K562 (cell line): Measurements from ENCODE around the gene NUP62CL. TPM values are rescaled to one million over a fixed set of nuclear protein-coding genes. Genes with fewer than 3 reads are reported as not detected.

Experiments used
- ATAC-seq: fragments of 200-7000 bp; cut with Tn5 transposase; 3 replicates; pipeline ENCODE4 v1.9.1; 2020; ENCODE audit warnings: moderate library complexity
- BruUV-seq: library from RNA; stranded (reverse); fragments of 400-500 nt; replicated peaks from 2 replicates; lab custom pipeline; 2021; lab: Mats Ljungman, UMichigan
- CTCF ChIA-PET: fragments of 300-600 bp; formaldehyde crosslinking; extraction: SDS; loops from one replicate; lab custom pipeline; 2021; ENCODE audit warnings: low intra/inter-chr PET ratio; lab: Yijun Ruan, JAX
- POLR2A ChIA-PET: fragments of 300-600, 350-650 bp; sonication (Branson Sonifier 250); formaldehyde crosslinking; extraction: SDS; loops from one replicate; lab custom pipeline; 2021; ENCODE audit warnings: antibody characterized with exemption, inconsistent platforms; lab: Yijun Ruan, JAX
- DNase-seq, 4 experiments: peaks; one replicate each; pipeline versions ENCODE4 v3.0.0 to v3.0.0-alpha.2; 2011 to 2018; ENCODE audit warnings: low spot score in 3 of 4, mixed read lengths in 3 of 4; ENCODE audit errors: extremely low read depth in 1 of 4
- FAIRE-seq: peaks from 2 replicates; lab custom pipeline; 2011; peaks lifted over from hg19 to GRCh38; lab: Jason Lieb, UNC
- H2AFZ ChIP-seq: 2 replicates; pipeline ENCODE4 v1.6.0; 2011; ENCODE audit warnings: low read depth, low read length, control low read depth, inconsistent platforms
- H3K27ac ChIP-seq: fragments of 200-600 bp; 3 replicates; pipeline ENCODE4 v1.8.0; 2011; ENCODE audit warnings: low read depth, mild to moderate bottlenecking, control low read depth, inconsistent platforms, low read length, moderate library complexity, mixed read lengths; ENCODE audit errors: extremely low read depth
- H3K27me3 ChIP-seq, 2 experiments: fragments of 300-600 bp in 1 of 2; 2 replicates in 1 of 2; 3 replicates in 1 of 2; pipeline versions ENCODE4 v1.6.0 to v1.8.0; 2011; ENCODE audit warnings: inconsistent platforms in 2 of 2, low read length in 2 of 2, mild to moderate bottlenecking in 1 of 2, mixed read lengths in 1 of 2, moderate library complexity in 1 of 2; ENCODE audit not compliant: control insufficient read depth in 2 of 2, insufficient read depth in 2 of 2
- H3K36me3 ChIP-seq: fragments of 300-600 bp; 3 replicates; pipeline ENCODE4 v1.8.0; 2011; ENCODE audit warnings: mild to moderate bottlenecking, low read length, inconsistent platforms; ENCODE audit not compliant: control insufficient read depth, insufficient read depth
- H3K4me1 ChIP-seq, 2 experiments: fragments of 200-600 bp in 1 of 2; replicated peaks in 1 of 2; 2 replicates in 1 of 2; 3 replicates in 1 of 2; pipeline versions ENCODE4 v1.5.1 to v1.8.0; 2011; ENCODE audit warnings: inconsistent platforms in 2 of 2, low read length in 2 of 2, mild to moderate bottlenecking in 1 of 2, mixed read lengths in 1 of 2, moderate library complexity in 1 of 2; ENCODE audit not compliant: control insufficient read depth in 2 of 2, insufficient read depth in 2 of 2
- H3K4me2 ChIP-seq: 2 replicates; pipeline ENCODE4 v1.6.1; 2011; ENCODE audit warnings: low read length, control low read depth, inconsistent platforms, mixed read lengths; ENCODE audit not compliant: insufficient read depth
- H3K4me3 ChIP-seq: fragments of 200-600 bp; sonication (generic), shearing (Covaris generic); 2 replicates; pipeline ENCODE4 v1.5.1; 2016; ENCODE audit warnings: control low read depth, inconsistent platforms
- H3K79me2 ChIP-seq: fragments of 200-600 bp; 3 replicates; pipeline ENCODE4 v1.8.0; 2011; ENCODE audit warnings: low read length, inconsistent platforms; ENCODE audit not compliant: control insufficient read depth, insufficient read depth
- H3K9ac ChIP-seq, 2 experiments: 2 replicates each; pipeline versions ENCODE4 v1.6.0 to v1.6.1; 2011; ENCODE audit warnings: low read depth in 2 of 2, low read length in 2 of 2, control low read depth in 1 of 2, inconsistent platforms in 1 of 2, mild to moderate bottlenecking in 1 of 2, mixed read lengths in 1 of 2; ENCODE audit not compliant: insufficient read depth in 1 of 2
- H3K9me1 ChIP-seq: one replicate; pipeline ENCODE4 v1.6.0; 2011; ENCODE audit warnings: inconsistent platforms, mild to moderate bottlenecking, low read length, moderate library complexity; ENCODE audit not compliant: control insufficient read depth, insufficient read depth
- H3K9me3 ChIP-seq: replicated peaks from 2 replicates; pipeline ENCODE4 v1.5.1; 2011; ENCODE audit warnings: low read depth, low read length, inconsistent platforms; ENCODE audit not compliant: control insufficient read depth, insufficient read depth
- H4K20me1 ChIP-seq: replicated peaks from 2 replicates; pipeline ENCODE4 v1.6.1; 2011; ENCODE audit warnings: low read length, inconsistent platforms, mixed read lengths; ENCODE audit not compliant: control insufficient read depth, insufficient read depth
- ETS2 ChIP-seq: IDR thresholded peaks from 2 replicates; pipeline ENCODE4 v1.6.1; 2016; ENCODE audit warnings: borderline replicate concordance, missing genetic modification characterization, mild to moderate bottlenecking, moderate library complexity, missing compliant biosample characterization; ENCODE audit not compliant: poor library complexity, severe bottlenecking
- GTF3C2 ChIP-seq: IDR thresholded peaks from 3 replicates; pipeline ENCODE4 v1.6.1; 2011; ENCODE audit warnings: borderline replicate concordance, mild to moderate bottlenecking, moderate library complexity; ENCODE audit not compliant: insufficient read length; ENCODE audit errors: extremely low read depth
- HDAC6 ChIP-seq: IDR thresholded peaks from 2 replicates; pipeline ENCODE4 v1.6.1; 2012; ENCODE audit warnings: low read depth, mild to moderate bottlenecking, control low read depth, inconsistent platforms, low read length, moderate library complexity
- MLX ChIP-seq, 2 experiments: fragments of 450-650 bp in 1 of 2; sonication (generic) in 1 of 2; formaldehyde crosslinking; conservative IDR thresholded peaks; 2 replicates each; pipeline versions ENCODE4 v1.4.0 to v1.8.1; 2020 to 2022; ENCODE audit warnings: mild to moderate bottlenecking in 1 of 2, missing genetic modification reagents in 1 of 2
- ZHX1 ChIP-seq: fragments of 150-350 bp; conservative IDR thresholded peaks from 2 replicates; pipeline ENCODE4 v1.6.1; 2014; ENCODE audit warnings: low read length
- ZNF592 ChIP-seq: fragments of 450-650 bp; IDR thresholded peaks from 2 replicates; pipeline ENCODE4 v1.6.1; 2017; ENCODE audit warnings: antibody characterized with exemption, mild to moderate bottlenecking
- ZNF785 ChIP-seq: fragments of 250-450 bp; sonication (Bioruptor Pico); IDR thresholded peaks from 2 replicates; pipeline ENCODE4 v1.4.0; 2020; ENCODE audit warnings: mild to moderate bottlenecking
- WGBS: fragments of 100-300 bp; shearing (Covaris generic); methylation state at CpG from one replicate; pipeline ENCODE4 v1.1.6; 2016; ENCODE audit warnings: low coverage, mixed read lengths; ENCODE audit not compliant: insufficient coverage; ENCODE audit errors: missing lambda C conversion rate; 5-methylcytosine and 5-hydroxymethylcytosine counted together
- in situ Hi-C: fragments of 300-500 bp; cut with MboI; formaldehyde crosslinking; loops from 4 replicates; pipeline ENCODE4 v1.15.0; 2018; ENCODE audit warnings: inconsistent platforms, mixed read lengths
- intact Hi-C: fragments of 100-400 bp; cut with micrococcal nuclease; formaldehyde crosslinking; loops from 2 replicates; pipeline ENCODE4 v1.14.2; 2022
- polyA plus RNA-seq, 8 experiments: library from polyadenylated mRNA; depleted of rRNA in 4 of 8; stranded (reverse) in 5 of 8; unstranded in 3 of 8; fragments of >200 nt; fragmentation: Nextera tagmentation in 2 of 8; fragmentation: Illumina TruSeq in 1 of 8; extraction: Ambion mirVana in 2 of 8; extraction: Trizol in 1 of 8; gene quantifications; 2 replicates each; pipeline versions ENCODE4 v1.2.1 to v1.2.3, GENCODE V29; 2011 to 2014; ENCODE audit warnings: inconsistent platforms in 1 of 8, missing spikeins in 1 of 8
- total RNA-seq, 7 experiments: library from RNA; depleted of rRNA in 6 of 7; stranded (reverse); fragments of >200 nt in 6 of 7; fragmentation: Illumina TruSeq in 2 of 7; extraction: Trizol in 2 of 7; gene quantifications; 2 replicates each; pipeline versions ENCODE4 v1.2.1 to v1.2.3, GENCODE V29; 2011 to 2021; ENCODE audit warnings: low replicate concordance in 1 of 7

The NUP62CL gene
- total and polyA plus RNA-seq, 9 of the 15 experiments (the other 6 are each of a cell fraction or from before 2014, with no cell fraction given) = 29.7 to 101 (median 42.7) TPM

GRCh38 chrX:107207089-107207488, 856 bp upstream of the NUP62CL start (continued):
- no peak for TF ChIP-seq MLX (CRISPR knock-in tag; conservative IDR thresholded peaks at IDR 0.05)
- TF ChIP-seq HDAC6 = no peak
- no peak for TF ChIP-seq GTF3C2

- in situ Hi-C loops (no loop called here), intact Hi-C loops (loop anchor here (5.0 kb wide), 1 partner anchor 54 kb away; no protein-coding TSS in a partner anchor)
- Histone ChIP-seq H3K9me3 (no peaks in the 10 kb centered on the region), H3K27me3 (no peaks in the 10 kb centered on the region), H3K4me3 (no peak overlapping the region), H3K36me3 (peaks cover under 1% of the 10 kb centered on the region; the same call in 1 of the 3 replicates), H3K27ac (peak overlapping the region; percentile 45; the same call in 2 of the 3 replicates), H3K4me1 (peaks cover 4 to 9% of the 10 kb centered on the region in 2 experiments; a peak in 4 of 5 replicates), H3K9ac (no peak overlapping the region), H3K9me1 (no peaks in the 10 kb centered on the region), H3K4me2 (peak overlapping the region; percentile 90), H2AFZ (peak overlapping the region; percentile 85), H4K20me1 (no peaks in the 10 kb centered on the region), H3K79me2 (peaks cover 40% of the 10 kb centered on the region)
- ChIA-PET POLR2A (interaction anchor here (0.6 to 2.0 kb wide), 4 partner anchors 9 to 687 kb away, joined by 3 to 7 read pairs (median 5); no protein-coding TSS in a partner anchor), CTCF (no interaction called here)
- WGBS = 39% methylated on average over 9 of the region's 9 CpGs
- no peak for ATAC-seq
- DNase-seq = no peak
- BruUV-seq = no TSS peak
- no peak for FAIRE-seq
- no peak for TF ChIP-seq ETS2 (tag)
- TF ChIP-seq ZNF785 = no peak
- no peak for TF ChIP-seq ZNF592
- TF ChIP-seq ZHX1 = no peak
Measured at GRCh38 chrX:107206697-107207065, 448 bp upstream of the NUP62CL start.
